Lower leg skin (tissue), 4 donors: ENCODE data around the gene IGSF21. TPM values are rescaled to one million over a fixed set of nuclear protein-coding genes. Genes with fewer than 3 reads are reported as not detected.
A peak's percentile ranks its signal among the peaks of the same experiment; 100 is the strongest.

Experiments
- DNase-seq, 2 donors: peaks; one replicate each; pipeline ENCODE4 v3.0.0-alpha.2; 2019; ENCODE audit warnings: low spot score in 2 of 2
- H3K4me3 ChIP-seq: fragments of 200-600 bp; sonication (generic); 2 replicates; pipeline ENCODE4 v1.5.1; 2017; ENCODE audit warnings: mild to moderate bottlenecking, low read depth; ENCODE audit not compliant: poor library complexity, severe bottlenecking
- POLR2A ChIP-seq, 2 donors: fragments of 450-650 bp; IDR thresholded peaks; one replicate each; pipeline ENCODE4 v1.6.1; 2016 to 2017; ENCODE audit warnings: antibody characterized with exemption in 2 of 2, mild to moderate bottlenecking in 1 of 2, moderate library complexity in 1 of 2
- WGBS, 2 donors: methylation state at CpG; one replicate each; pipeline ENCODE4 v1.1.5; 2018; 5-methylcytosine and 5-hydroxymethylcytosine counted together
- intact Hi-C: fragments of 100-400 bp; cut with DNase I; formaldehyde crosslinking; loops from one replicate; pipeline ENCODE4 v1.15.0; 2023; ENCODE audit warnings: low total_unique reads
- total RNA-seq, 4 donors: library from RNA; depleted of rRNA; stranded (reverse); fragments of >200 nt; gene quantifications; one replicate each; pipeline ENCODE4 v1.1.0, GENCODE V29; 2016
- TF ChIP-seq, protein P1 (sequence below), 3 donors: fragments of 450-650 bp; IDR thresholded peaks; one replicate each; pipeline ENCODE4 v1.5.1; 2016; ENCODE audit warnings: antibody characterized with exemption in 3 of 3, mild to moderate bottlenecking in 3 of 3, moderate library complexity in 2 of 3

Gene IGSF21
- total RNA-seq, 4 donors from 2014 or later = 0.66 to 3.0 (median 1.3) TPM

DNA sequence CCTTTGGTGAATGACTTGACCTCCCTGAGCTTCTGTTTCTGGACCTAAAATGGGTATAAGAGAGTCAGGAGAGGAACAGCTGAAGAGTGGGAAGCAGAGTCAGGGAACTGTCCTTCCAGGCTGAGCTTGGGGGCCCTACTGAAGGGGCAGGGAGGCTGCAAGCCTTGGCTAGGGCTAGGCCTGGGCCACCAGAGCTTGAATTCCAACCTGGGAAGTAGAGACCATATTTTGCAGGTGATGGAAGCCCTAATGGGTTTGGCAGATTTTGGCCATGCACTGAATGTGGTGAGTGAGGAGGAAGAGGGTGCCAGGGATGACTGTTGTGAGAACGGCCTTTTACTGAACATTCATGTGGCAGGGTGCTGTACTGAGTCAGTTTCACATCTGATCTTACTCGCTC lies 303.7 kb downstream of the IGSF21 start:
- H3K4me3 ChIP-seq = no peak overlapping the region
- TF ChIP-seq POLR2A (IDR thresholded peaks at IDR 0.05) = no peak
- TF ChIP-seq, protein P1, sequence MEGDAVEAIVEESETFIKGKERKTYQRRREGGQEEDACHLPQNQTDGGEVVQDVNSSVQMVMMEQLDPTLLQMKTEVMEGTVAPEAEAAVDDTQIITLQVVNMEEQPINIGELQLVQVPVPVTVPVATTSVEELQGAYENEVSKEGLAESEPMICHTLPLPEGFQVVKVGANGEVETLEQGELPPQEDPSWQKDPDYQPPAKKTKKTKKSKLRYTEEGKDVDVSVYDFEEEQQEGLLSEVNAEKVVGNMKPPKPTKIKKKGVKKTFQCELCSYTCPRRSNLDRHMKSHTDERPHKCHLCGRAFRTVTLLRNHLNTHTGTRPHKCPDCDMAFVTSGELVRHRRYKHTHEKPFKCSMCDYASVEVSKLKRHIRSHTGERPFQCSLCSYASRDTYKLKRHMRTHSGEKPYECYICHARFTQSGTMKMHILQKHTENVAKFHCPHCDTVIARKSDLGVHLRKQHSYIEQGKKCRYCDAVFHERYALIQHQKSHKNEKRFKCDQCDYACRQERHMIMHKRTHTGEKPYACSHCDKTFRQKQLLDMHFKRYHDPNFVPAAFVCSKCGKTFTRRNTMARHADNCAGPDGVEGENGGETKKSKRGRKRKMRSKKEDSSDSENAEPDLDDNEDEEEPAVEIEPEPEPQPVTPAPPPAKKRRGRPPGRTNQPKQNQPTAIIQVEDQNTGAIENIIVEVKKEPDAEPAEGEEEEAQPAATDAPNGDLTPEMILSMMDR (IDR thresholded peaks at IDR 0.05) = no peak
- WGBS, 2 donors = 88 to 90% methylated on average over 2 of the region's 2 CpGs
- intact Hi-C loops = no loop called here
- DNase-seq = peak in 1 of 2 donors; percentile 60

DNA sequence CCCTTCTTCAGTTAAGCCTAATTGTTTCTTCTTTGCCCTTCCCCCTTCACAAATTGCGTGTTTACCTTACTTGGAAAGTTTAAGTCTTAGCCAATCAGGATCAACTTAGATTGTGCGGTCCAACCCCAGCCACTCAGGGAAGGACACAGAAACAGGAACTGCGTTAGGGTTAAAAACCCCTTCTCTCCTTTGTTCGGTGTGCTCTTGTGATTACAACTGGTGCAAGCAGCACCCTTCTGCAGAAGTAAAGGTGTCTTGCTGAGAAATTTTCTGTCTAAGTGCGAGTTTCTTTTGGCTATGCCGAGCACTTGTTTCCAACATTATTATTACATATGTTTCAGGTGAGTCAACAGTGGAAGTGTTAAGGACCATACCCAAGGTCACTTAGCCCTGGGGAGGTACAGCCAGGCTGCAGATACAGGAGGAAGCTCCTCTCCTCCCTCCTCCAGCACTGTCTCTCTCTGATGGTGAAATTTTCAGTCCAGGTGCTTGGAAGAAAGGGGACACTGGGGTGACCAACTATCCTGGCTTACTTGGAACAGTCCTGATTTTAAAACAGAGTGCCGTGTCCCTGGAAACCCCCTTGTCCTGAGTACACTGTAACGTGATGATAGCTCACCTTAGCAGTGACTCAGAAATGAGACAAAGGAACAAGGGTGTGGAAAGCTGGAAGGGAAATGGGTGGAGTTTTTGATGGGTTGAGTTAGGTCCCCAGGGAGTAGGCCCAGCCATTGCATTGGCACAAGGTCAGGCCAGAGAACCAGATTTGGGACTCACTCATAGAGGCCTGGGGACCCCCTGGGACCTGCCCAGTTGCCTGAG lies 304.4 kb downstream of the IGSF21 start:
- H3K4me3 ChIP-seq = no peak overlapping the region
- DNase-seq = peak in 1 of 2 donors; percentile 46
- 79 to 85% methylated on average over 8 of the region's 8 CpGs for WGBS, 2 donors
- intact Hi-C loops = no loop called here
- TF ChIP-seq, protein P1 (IDR thresholded peaks at IDR 0.05) = no peak
- TF ChIP-seq POLR2A (IDR thresholded peaks at IDR 0.05) = no peak

DNA sequence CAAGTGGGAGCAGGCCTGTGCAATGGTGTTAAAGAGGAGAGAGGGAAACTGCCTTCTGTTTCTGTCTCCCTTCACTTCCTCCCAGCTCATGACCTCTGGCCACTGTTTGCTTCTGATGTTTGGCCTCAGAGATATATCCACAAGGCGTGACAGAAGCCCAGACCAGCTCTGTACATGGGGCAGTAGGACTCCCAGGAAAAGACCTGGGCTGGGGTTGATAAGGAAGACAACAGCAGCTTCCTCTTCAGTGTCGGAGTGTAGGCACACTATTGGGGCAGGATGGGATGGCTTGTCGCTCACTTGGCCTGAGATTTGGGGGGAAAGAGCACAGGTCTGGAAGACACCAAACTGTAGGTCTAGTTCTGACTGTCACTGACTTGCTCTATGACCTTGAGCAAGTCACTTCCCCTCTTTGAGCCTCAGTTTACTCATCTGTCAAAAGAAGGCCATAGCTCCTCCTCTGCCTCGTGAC lies 305.3 kb downstream of the IGSF21 start:
- no peak overlapping the region for H3K4me3 ChIP-seq
- intact Hi-C loops = no loop called here
- no peak for TF ChIP-seq POLR2A (IDR thresholded peaks at IDR 0.05)
- TF ChIP-seq, protein P1 (IDR thresholded peaks at IDR 0.05) = no peak
- DNase-seq = no peak
- WGBS, 2 donors = 84 to 90% methylated on average over 4 of the region's 4 CpGs

DNA sequence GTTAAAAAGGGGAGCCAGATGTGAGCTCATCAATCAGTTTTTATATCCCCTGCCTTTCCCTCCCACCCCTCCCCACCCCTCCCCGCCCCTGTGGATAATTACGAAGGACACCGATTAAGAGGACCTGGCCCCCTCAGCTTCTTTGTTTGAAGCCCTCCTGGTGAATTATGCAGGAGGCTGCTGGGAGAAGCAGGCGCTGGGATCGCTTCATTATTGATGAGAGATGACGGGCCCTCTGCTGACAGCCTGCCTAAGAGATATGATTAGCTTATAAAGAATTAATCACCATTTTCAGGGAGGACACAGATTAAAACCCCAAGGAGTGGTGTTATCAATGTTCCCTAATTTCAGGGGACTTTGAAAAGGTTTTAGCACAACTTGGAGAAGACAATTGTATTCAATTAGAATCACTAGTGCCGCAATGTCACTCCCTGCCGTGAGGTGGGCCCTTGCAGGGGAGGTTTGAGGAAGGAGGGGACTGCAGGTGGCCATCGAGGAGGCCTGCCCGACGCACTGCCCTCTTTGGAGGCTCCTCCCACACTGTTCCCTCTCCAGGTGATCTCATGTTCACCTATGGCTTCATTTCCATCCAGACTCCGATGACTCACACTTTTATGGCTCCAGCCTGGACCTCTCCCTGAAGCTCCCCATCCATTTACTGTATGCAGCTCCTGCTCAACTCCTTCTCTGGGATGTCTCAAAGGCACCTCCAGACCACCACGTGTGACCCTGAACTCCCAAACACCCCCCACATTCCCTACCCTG lies 306.1 kb downstream of the IGSF21 start:
- peak in 1 of 2 donors; percentile 31 for DNase-seq
- WGBS, 2 donors = 52 to 53% methylated on average over 13 of the region's 13 CpGs
- intact Hi-C loops = no loop called here
- TF ChIP-seq POLR2A (IDR thresholded peaks at IDR 0.05) = no peak
- TF ChIP-seq, protein P1 (IDR thresholded peaks at IDR 0.05) = no peak
- H3K4me3 ChIP-seq = no peak overlapping the region

DNA sequence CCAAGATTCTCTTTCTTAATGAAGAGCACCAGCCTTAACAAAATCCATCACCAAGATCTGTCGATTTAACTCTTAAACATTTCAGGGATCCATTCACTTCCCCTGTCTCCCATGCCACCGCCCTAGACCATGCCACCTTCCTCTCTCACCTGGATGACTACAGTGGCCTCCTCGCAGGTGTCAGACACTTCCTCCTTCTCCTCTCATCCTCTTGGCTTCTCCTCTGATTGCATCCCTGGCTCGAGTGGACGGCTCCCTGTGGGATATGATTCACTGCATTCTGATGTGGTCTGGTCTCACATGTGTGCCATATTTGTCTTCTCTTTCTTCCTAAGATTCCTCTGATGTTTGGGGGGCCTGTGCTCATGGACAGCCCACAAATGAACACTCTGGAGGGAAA lies 306.7 kb downstream of the IGSF21 start:
- DNase-seq = peak in 1 of 2 donors; percentile 45
- no peak overlapping the region for H3K4me3 ChIP-seq
- TF ChIP-seq POLR2A (IDR thresholded peaks at IDR 0.05) = no peak
- TF ChIP-seq, protein P1 (IDR thresholded peaks at IDR 0.05) = no peak
- WGBS, 2 donors = 77 to 85% methylated on average over 5 of the region's 5 CpGs
- intact Hi-C loops = no loop called here
